ENCODE measurements around the gene PPP6R2.

DNA sequence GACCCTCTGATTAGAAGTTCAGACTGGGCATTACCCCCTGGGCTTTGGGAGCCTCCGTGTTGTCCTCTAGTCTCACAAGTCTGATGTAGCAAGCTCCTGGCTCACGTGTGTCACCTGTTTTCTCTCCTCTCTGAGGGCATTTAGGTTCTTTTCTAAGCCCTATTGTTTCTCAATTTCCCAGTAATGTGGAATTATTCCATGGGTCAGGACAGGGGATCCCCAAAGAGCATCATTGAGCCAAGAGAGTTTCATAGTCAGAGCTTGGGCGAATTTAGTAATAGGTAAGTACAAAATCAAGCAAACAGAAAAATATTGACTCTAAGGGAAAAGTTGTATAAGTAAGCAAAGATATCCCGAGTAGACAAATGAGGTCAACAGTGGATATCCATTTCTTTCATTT is 57.3 kb downstream of the PPP6R2 start:
- TF ChIP-seq POLR2AphosphoS5 (IDR thresholded peaks at IDR 0.05) (no peak), POLR2A (IDR thresholded peaks at IDR 0.05) (no peak)

Data from breast epithelium (tissue), 3 donors.